HFF-Myc (cell line): Measurements from ENCODE around the gene SLC38A1.
"Not testable (repeated sequence)": the region's sequence is repeated elsewhere in the genome, so short reads cannot be mapped to it uniquely, and the experiment has no call there.

Experiments
- DNase-seq: peaks from one replicate; pipeline ENCODE4 v3.0.0-alpha.2; 2011; ENCODE audit warnings: low read depth; ENCODE audit errors: extremely low read depth
- H3K4me3 ChIP-seq: replicated peaks from 2 replicates; pipeline ENCODE4 v1.5.1; 2011; ENCODE audit warnings: low read depth, mild to moderate bottlenecking, control low read depth, low read length
- TF ChIP-seq, protein P1 (sequence below): IDR thresholded peaks from 2 replicates; pipeline ENCODE4 v1.5.1; 2012; ENCODE audit warnings: mild to moderate bottlenecking, low read depth, low read length, control low read depth; ENCODE audit errors: missing control alignments

SLC38A1 gene

DNA sequence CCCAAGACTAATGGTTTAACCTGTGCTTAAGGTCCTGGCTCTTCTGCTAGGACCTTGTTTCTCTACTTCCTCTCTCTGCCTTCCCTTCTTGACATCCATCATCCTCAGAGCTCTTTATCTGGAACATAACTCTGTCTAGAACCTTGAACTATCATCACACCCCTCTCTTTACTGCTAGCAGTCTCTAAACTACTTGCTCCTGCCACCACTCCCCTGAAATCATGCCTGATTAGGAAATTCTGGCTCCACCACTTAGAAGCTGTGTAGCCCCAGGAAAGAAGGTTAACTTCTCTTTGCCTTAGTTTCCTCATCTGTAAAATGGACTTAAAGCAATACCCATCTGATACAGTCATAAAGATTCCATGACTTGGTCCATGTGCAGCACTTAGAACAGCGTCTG lies 9.1 kb downstream of the SLC38A1 start:
- H3K4me3 ChIP-seq = no peak overlapping the region
- DNase-seq = no peak
- TF ChIP-seq, protein P1, sequence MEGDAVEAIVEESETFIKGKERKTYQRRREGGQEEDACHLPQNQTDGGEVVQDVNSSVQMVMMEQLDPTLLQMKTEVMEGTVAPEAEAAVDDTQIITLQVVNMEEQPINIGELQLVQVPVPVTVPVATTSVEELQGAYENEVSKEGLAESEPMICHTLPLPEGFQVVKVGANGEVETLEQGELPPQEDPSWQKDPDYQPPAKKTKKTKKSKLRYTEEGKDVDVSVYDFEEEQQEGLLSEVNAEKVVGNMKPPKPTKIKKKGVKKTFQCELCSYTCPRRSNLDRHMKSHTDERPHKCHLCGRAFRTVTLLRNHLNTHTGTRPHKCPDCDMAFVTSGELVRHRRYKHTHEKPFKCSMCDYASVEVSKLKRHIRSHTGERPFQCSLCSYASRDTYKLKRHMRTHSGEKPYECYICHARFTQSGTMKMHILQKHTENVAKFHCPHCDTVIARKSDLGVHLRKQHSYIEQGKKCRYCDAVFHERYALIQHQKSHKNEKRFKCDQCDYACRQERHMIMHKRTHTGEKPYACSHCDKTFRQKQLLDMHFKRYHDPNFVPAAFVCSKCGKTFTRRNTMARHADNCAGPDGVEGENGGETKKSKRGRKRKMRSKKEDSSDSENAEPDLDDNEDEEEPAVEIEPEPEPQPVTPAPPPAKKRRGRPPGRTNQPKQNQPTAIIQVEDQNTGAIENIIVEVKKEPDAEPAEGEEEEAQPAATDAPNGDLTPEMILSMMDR = no peak

DNA sequence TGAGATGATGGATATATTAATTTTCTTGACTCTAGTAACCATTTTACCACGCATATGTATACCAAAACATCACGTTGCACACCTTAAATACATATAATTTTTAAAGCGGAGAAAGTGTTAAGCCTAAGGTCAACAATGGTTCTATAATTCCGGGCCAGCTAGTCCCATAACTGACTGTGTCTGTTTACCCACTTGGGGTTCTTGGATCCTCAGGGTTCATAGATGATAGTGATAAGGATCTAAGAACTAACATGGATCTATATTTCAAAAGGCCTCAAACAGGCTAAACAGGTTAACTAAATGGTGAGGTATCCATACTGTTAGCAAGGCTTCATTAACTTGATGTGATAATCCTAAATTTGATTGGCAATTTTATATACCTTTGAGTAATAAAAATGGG lies 9.8 kb downstream of the SLC38A1 start:
- no peak overlapping the region for H3K4me3 ChIP-seq
- no peak for DNase-seq
- TF ChIP-seq, protein P1 = no peak

DNA sequence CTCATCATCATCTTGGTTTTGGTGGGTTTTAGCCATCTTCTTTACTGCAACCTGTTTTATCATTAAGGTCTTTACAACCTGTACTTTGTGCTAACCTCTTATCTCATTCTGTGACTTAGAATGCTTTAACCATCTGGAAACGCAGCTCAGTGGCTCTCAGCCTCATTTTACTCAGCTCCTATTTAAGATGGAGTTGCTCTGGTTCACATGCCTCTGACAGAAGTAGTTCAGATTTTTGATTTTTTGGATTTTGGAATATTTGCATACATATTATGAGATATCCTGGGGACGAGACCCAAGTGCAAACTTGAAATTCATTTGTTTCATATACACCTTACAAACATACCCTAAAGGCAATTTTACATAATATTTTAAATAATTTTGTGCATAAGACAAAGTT lies 10.7 kb downstream of the SLC38A1 start:
- no peak overlapping the region for H3K4me3 ChIP-seq
- no peak for DNase-seq
- TF ChIP-seq, protein P1 = no peak

DNA sequence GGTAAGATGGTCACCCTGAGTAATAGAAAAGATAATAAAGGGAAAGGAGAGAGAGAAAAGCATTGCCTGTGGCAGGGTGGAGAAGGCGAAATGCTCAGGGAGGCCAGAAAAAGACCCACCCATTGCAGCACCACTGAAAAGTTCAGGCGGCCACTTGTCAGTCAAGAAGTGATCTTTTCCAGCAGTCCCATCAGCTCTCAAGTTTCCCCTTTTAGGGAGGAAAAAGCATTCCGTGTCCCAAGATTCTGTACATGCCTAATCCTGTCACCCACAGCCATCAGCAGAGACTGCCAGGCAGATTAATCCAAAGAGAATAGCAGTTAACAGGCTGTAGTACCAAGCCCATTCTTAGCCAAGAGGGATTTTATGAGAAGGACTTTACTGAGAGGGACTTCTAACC lies 11.9 kb downstream of the SLC38A1 start:
- TF ChIP-seq, protein P1 = no peak
- no peak overlapping the region for H3K4me3 ChIP-seq
- no peak for DNase-seq

DNA sequence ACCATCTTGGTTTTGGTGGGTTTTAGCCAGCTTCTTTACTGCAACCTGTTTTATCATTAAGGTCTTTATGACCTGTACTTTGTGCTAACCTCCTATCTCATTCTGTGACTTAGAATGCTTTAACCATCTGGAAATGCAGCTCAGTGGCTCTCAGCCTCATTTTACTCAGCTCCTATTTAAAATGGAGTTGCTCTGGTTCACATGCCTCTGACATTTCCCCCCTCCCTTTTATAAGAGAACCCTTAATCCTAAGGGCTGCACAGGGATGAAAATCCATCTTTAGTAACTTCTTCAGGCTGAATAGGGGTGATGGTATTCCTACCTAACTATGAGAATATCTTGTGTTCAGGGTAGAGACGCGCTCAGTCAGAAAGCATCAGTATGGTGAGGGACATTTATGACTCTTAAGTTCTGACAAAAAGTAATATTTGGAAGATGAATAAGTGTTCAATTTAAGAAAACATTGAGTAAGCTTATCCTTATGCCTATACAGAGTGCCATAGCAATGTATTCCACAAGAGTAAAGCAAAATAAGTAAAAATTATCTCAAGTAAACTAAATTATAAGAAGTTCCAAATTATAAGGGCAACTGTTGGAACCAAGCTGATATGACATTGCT lies 15.2 kb downstream of the SLC38A1 start:
- DNase-seq = no peak
- TF ChIP-seq, protein P1 = no peak

GRCh38 chr12:46251994-46252393 lies 16.8 kb downstream of the SLC38A1 start:
- H3K4me3 ChIP-seq, DNase-seq: not testable (repeated sequence)

More for the DNA sequence above, 15.2 kb downstream of the SLC38A1 start:
- no peak overlapping the region for H3K4me3 ChIP-seq

- not testable (repeated sequence) for DNase-seq, H3K4me3 ChIP-seq
Measured at GRCh38 chr12:46249960-46250359, 18.9 kb downstream of the SLC38A1 start.

DNA sequence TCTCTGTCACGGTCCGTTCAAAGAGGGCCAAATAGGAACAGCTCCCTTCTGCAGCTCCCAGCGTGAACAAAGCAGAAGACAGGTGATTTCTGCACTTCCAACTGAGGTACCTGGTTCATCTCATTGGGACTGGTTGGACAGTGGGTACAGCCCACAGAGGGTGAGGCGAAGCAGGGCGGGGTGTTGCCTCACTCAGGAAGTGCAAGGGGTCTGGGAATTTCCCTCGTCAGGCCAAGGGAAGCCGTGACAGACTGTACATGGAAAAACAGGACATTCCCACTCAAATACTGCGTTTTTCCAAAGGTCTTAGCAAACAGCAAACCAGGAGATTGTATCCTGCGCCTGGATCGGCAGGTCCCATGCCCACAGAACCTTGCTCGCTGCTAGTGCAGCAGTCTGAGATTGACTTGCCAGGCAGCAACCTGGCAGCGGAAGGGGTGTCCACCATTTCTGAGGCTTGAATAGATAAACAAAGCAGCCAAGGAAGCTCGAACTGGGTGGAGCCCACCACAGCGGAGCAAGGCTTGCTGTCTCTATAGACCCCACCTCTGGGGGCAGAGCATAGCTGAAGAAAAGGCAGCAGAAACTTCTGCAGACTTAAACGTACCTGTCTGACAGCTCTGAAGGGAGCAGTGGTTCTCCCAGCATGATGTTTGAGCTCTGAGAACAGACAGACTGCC lies 22.7 kb downstream of the SLC38A1 start:
- H3K4me3 ChIP-seq = no peak overlapping the region
- no peak for DNase-seq
- TF ChIP-seq, protein P1 = no peak
